ENCODE measurements around the gene CDK5RAP1.
"Not testable (repeated sequence)": the region's sequence is repeated elsewhere in the genome, so short reads cannot be mapped to it uniquely, and the experiment has no call there.

Gene CDK5RAP1

GRCh38 chr20:33401184-33401920 is at the start of gene CDK5RAP1:
CDK5RAP1 (minus strand) TSS chr20:33401519; CDS start chr20:33397064, 4,455 bp downstream.
- DNase-seq (ENCODE audit: low spot score): peak; percentile 91

GRCh38 chr20:33450867-33451266 is 49.5 kb upstream of the CDK5RAP1 start:
- no peak for DNase-seq (ENCODE audit: low spot score)

- no peak for DNase-seq (ENCODE audit: low spot score)
Observed at GRCh38 chr20:33445881-33446625, 44.7 kb upstream of the CDK5RAP1 start.

GRCh38 chr20:33444797-33445560 is 43.7 kb upstream of the CDK5RAP1 start:
- no peak for DNase-seq (ENCODE audit: low spot score)

- peak; percentile 88 for DNase-seq (ENCODE audit: low spot score)
Observed at GRCh38 chr20:33443512-33444239, 42.4 kb upstream of the CDK5RAP1 start, which contains the start of gene SNTA1. SNTA1 (minus strand) TSS chr20:33443763; CDS start chr20:33443620, 143 bp downstream.

GRCh38 chr20:33443006-33443511 is 41.7 kb upstream of the CDK5RAP1 start:
- DNase-seq (ENCODE audit: low spot score): peak; percentile 70

GRCh38 chr20:33442136-33443005 is 41.1 kb upstream of the CDK5RAP1 start:
- no peak for DNase-seq (ENCODE audit: low spot score)

- DNase-seq (ENCODE audit: low spot score): no peak
Observed at GRCh38 chr20:33441142-33441955, 40.0 kb upstream of the CDK5RAP1 start.

- not testable (repeated sequence) for DNase-seq (ENCODE audit: low spot score)
Observed at GRCh38 chr20:33440562-33440961, 39.2 kb upstream of the CDK5RAP1 start.

GRCh38 chr20:33438481-33438880 is 37.2 kb upstream of the CDK5RAP1 start:
- DNase-seq (ENCODE audit: low spot score): no peak

GRCh38 chr20:33437141-33437911 is 36.0 kb upstream of the CDK5RAP1 start:
- peak; percentile 74 for DNase-seq (ENCODE audit: low spot score)

GRCh38 chr20:33434434-33434833 is 33.1 kb upstream of the CDK5RAP1 start:
- no peak for DNase-seq (ENCODE audit: low spot score)

- DNase-seq (ENCODE audit: low spot score): no peak
Observed at GRCh38 chr20:33433465-33434234, 32.3 kb upstream of the CDK5RAP1 start.

- no peak for DNase-seq (ENCODE audit: low spot score)
Observed at GRCh38 chr20:33431797-33432381, 30.6 kb upstream of the CDK5RAP1 start.

- DNase-seq (ENCODE audit: low spot score): not testable (repeated sequence)
Observed at GRCh38 chr20:33423875-33424274, 22.6 kb upstream of the CDK5RAP1 start.

- DNase-seq (ENCODE audit: low spot score): no peak
Observed at GRCh38 chr20:33423141-33423834, 22.0 kb upstream of the CDK5RAP1 start.

Measured in left forelimb (tissue), 1 donor.